Esophagus muscularis mucosa (tissue), 4 donors: Measurements from ENCODE around the gene SEMA3D. TPM values are rescaled to one million over a fixed set of nuclear protein-coding genes. Genes with fewer than 3 reads are reported as not detected.

Source experiments
- DNase-seq: peaks from one replicate; pipeline ENCODE4 v3.0.0-alpha.2; 2017; ENCODE audit errors: extremely low spot score
- H3K27ac ChIP-seq, 4 donors: fragments of 200-600 bp; sonication (generic); replicated peaks in 1 of 4; 1 replicate in 3 of 4; 2 replicates in 1 of 4; pipeline ENCODE4 v1.5.1; 2016 to 2019; ENCODE audit warnings: mild to moderate bottlenecking in 1 of 4
- H3K27me3 ChIP-seq, 4 donors: fragments of 200-600 bp; sonication (generic); one replicate each; pipeline versions ENCODE4 v1.5.1 to v1.6.0; 2016 to 2019
- H3K36me3 ChIP-seq, 4 donors: fragments of 200-600 bp; sonication (generic); one replicate each; pipeline ENCODE4 v1.5.1; 2016 to 2019
- H3K4me1 ChIP-seq, 4 donors: fragments of 200-600 bp; sonication (generic); one replicate each; pipeline ENCODE4 v1.5.1; 2016 to 2019
- H3K4me3 ChIP-seq, 4 donors: fragments of 200-600 bp; sonication (generic); 1 replicate in 2 of 4; 2 replicates in 2 of 4; pipeline ENCODE4 v1.5.1; 2016 to 2019; ENCODE audit warnings: mild to moderate bottlenecking in 4 of 4, moderate library complexity in 1 of 4
- H3K9me3 ChIP-seq, 4 donors: fragments of 200-600 bp; sonication (generic); 1 replicate in 3 of 4; 2 replicates in 1 of 4; pipeline ENCODE4 v1.5.1; 2016 to 2019
- CTCF ChIP-seq, 3 experiments: fragments of 200-600 bp in 2 of 3; fragments of 450-650 bp in 1 of 3; sonication (generic) in 2 of 3; IDR thresholded peaks; one replicate each; pipeline ENCODE4 v1.5.1; 2017 to 2019; ENCODE audit warnings: antibody characterized with exemption in 3 of 3, mild to moderate bottlenecking in 2 of 3, moderate library complexity in 1 of 3
- EP300 ChIP-seq: sonication (generic); formaldehyde crosslinking; IDR thresholded peaks from one replicate; pipeline ENCODE4 v1.6.1; 2017; ENCODE audit warnings: antibody characterized with exemption
- POLR2A ChIP-seq: fragments of 450-650 bp; IDR thresholded peaks from one replicate; pipeline ENCODE4 v1.6.1; 2017; ENCODE audit warnings: antibody characterized with exemption, moderate library complexity, mild to moderate bottlenecking, low read depth
- POLR2AphosphoS5 ChIP-seq, 2 donors: sonication (generic); formaldehyde crosslinking; IDR thresholded peaks; one replicate each; pipeline ENCODE4 v1.6.1; 2017; ENCODE audit warnings: antibody characterized with exemption in 2 of 2
- WGBS: methylation state at CpG from one replicate; pipeline ENCODE4 v1.1.5; 2018; 5-methylcytosine and 5-hydroxymethylcytosine counted together
- intact Hi-C: fragments of 100-400 bp; cut with DNase I; formaldehyde crosslinking; loops from one replicate; pipeline ENCODE4 v1.15.1; 2023
- total RNA-seq, 4 donors: library from RNA; depleted of rRNA; stranded (reverse); fragments of >200 nt; gene quantifications; one replicate each; pipeline versions ENCODE4 v1.1.0 to v1.2.1, GENCODE V29; 2016

SEMA3D gene
- total RNA-seq, 4 donors from 2014 or later, result 0.42 to 2.2 (median 1.4) TPM

GRCh38 chr7:85220023-85220422 is 33.2 kb upstream of the SEMA3D start:
- 85% methylated on average over 2 of the region's 2 CpGs for WGBS
- Histone ChIP-seq H3K36me3 (no peaks in the 10 kb centered on the region), H3K27ac (no peak overlapping the region), H3K4me1 (no peaks in the 10 kb centered on the region), H3K27me3 (no peaks in the 10 kb centered on the region), H3K9me3 (no peaks in the 10 kb centered on the region), H3K4me3 (no peak overlapping the region)
- intact Hi-C loops, result no loop called here
- DNase-seq, result no peak
- TF ChIP-seq POLR2A (no peak), EP300 (no peak), POLR2AphosphoS5 (IDR thresholded peaks at IDR 0.05) (no peak), CTCF (IDR thresholded peaks at IDR 0.05) (no peak)

DNA sequence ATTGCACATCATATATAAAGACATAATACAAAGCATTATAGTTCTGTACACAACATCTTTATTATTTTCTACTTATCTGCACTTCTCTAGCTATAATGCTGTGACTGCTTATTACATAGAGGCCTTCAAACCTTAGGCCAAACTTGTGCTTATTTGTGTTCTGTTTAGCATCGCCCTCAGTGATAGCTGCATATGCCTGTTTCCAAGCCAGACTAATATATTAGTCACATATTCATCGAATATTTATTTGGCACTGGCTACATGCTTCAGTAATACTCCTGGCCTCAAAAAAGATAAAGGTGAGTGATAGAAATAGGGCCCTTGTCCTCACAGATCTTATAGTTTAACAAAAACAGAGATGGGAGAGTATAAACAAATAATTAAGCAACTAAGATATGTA is 30.2 kb upstream of the SEMA3D start:
- H3K27ac ChIP-seq, result no peak overlapping the region
- intact Hi-C loops, result no loop called here
- 89% methylated on average over 2 of the region's 2 CpGs for WGBS
- TF ChIP-seq POLR2A (no peak), EP300 (no peak), POLR2AphosphoS5 (IDR thresholded peaks at IDR 0.05) (no peak)
- no peaks in the 10 kb centered on the region for H3K4me1 ChIP-seq
- H3K27me3 ChIP-seq, result no peaks in the 10 kb centered on the region
- no peak for DNase-seq
- no peaks in the 10 kb centered on the region for H3K9me3 ChIP-seq
- no peaks in the 10 kb centered on the region for H3K36me3 ChIP-seq
- no peak overlapping the region for H3K4me3 ChIP-seq

DNA sequence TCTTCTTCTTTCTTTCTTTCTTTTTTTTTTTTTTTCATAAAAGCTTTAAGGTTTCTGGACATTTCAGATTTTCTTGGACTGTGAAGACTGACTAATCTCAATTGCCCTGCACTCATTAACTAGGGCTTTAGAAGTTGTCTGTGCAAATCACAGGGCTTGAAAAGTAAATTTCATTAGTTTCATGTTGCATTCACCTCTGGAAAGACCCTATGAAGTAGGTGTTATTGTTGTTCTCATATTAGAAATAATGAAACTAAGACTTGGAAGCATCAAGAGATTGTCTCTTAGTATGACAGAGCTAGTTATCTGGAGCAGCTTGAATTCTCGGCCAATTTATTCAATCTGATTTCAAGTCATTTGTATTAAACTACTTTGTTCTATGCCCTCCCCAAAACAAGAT is 28.2 kb upstream of the SEMA3D start:
- intact Hi-C loops, result no loop called here
- no peak overlapping the region for H3K27ac ChIP-seq
- no peaks in the 10 kb centered on the region for H3K27me3 ChIP-seq
- TF ChIP-seq CTCF (IDR thresholded peaks at IDR 0.05) (no peak), POLR2AphosphoS5 (IDR thresholded peaks at IDR 0.05) (no peak), POLR2A (no peak), EP300 (no peak)
- 85% methylated on average over 1 of the region's 1 CpG for WGBS
- H3K36me3 ChIP-seq, result no peaks in the 10 kb centered on the region
- DNase-seq, result no peak
- no peak overlapping the region for H3K4me3 ChIP-seq
- H3K9me3 ChIP-seq, result no peaks in the 10 kb centered on the region
- H3K4me1 ChIP-seq, result no peaks in the 10 kb centered on the region

DNA sequence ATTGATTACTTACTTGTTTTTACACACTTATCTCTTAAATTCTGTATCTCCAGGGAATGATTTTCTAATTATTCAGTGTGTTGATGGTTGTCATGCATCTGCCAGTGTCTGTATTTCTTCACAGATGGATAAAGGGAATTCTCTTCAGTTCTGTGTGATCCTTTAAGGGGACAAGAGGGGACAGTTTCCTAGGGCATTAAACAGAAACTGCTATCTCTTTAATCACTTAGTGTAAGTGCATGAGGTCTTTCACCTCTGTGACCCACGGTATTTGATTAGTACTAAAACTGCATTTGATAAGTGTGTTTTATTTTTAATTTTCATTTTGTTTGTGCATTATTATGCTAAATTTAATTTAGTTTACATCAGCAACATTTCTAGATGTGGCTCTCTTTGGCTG is 26.6 kb upstream of the SEMA3D start:
- no peak for DNase-seq
- H3K36me3 ChIP-seq, result no peaks in the 10 kb centered on the region
- no peaks in the 10 kb centered on the region for H3K27me3 ChIP-seq
- TF ChIP-seq POLR2A (no peak), EP300 (no peak), CTCF (IDR thresholded peaks at IDR 0.05) (no peak), POLR2AphosphoS5 (IDR thresholded peaks at IDR 0.05) (no peak)
- 83% methylated on average over 1 of the region's 1 CpG for WGBS
- no peak overlapping the region for H3K4me3 ChIP-seq
- H3K9me3 ChIP-seq, result no peaks in the 10 kb centered on the region
- H3K4me1 ChIP-seq, result no peaks in the 10 kb centered on the region
- intact Hi-C loops, result no loop called here
- no peak overlapping the region for H3K27ac ChIP-seq

DNA sequence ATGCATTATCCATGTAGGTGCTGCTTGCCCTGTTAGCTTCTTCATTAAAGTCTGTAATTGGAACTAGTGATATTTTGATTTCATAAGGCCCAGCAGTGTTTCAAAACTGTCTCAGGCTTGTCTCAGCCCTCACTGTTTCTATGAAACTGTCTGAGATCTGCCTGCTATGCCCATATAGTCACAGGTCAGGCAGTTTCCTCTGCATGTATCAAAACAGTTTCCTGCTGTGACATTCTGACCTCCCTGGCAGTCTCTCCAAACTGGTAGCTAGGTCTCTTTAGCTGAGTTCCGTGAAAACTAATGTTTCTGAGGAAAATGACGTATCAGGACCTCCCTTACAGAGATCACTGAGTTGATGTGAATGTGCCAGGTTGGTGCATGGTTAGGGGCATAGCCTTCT is 18.9 kb upstream of the SEMA3D start:
- intact Hi-C loops, result no loop called here
- 72% methylated on average over 2 of the region's 2 CpGs for whole genome bisulfite sequencing
- no peak for DNase-seq
- no peaks in the 10 kb centered on the region for H3K27me3 ChIP-seq
- no peaks in the 10 kb centered on the region for H3K4me1 ChIP-seq
- H3K4me3 ChIP-seq, result no peak overlapping the region
- no peaks in the 10 kb centered on the region for H3K36me3 ChIP-seq
- no peaks in the 10 kb centered on the region for H3K9me3 ChIP-seq
- H3K27ac ChIP-seq, result no peak overlapping the region
- no peak for TF ChIP-seq CTCF (IDR thresholded peaks at IDR 0.05)
- no peak for TF ChIP-seq EP300
- TF ChIP-seq POLR2AphosphoS5 (IDR thresholded peaks at IDR 0.05), result no peak
- TF ChIP-seq POLR2A, result no peak
